Left lung (tissue), 10 donors: ENCODE data around the gene PPM1H. TPM values are rescaled to one million over a fixed set of nuclear protein-coding genes. Genes with fewer than 3 reads are reported as not detected.

Experiments used
- ATAC-seq: fragments of 200-7000 bp; cut with Tn5 transposase; one replicate; pipeline ENCODE4 v1.9.1; 2020; ENCODE audit warnings: moderate library complexity
- DNase-seq, 4 donors: peaks; one replicate each; pipeline ENCODE4 v3.0.0-alpha.2; 2013 to 2020
- H3K27ac ChIP-seq, 2 donors: fragments of 200-600 bp; sonication (generic) in 1 of 2; one replicate each; pipeline versions ENCODE4 v1.5.0 to v1.8.0; 2020 to 2021
- H3K27me3 ChIP-seq, 2 donors: fragments of 200-600 bp; sonication (generic) in 1 of 2; one replicate each; pipeline versions ENCODE4 v1.5.0 to v1.8.0; 2020 to 2021
- H3K36me3 ChIP-seq, 2 donors: fragments of 200-600 bp; sonication (generic) in 1 of 2; one replicate each; pipeline versions ENCODE4 v1.5.0 to v1.8.0; 2020 to 2021
- H3K4me1 ChIP-seq, 2 donors: fragments of 200-600 bp; one replicate each; pipeline ENCODE4 v1.8.0; 2021
- H3K4me3 ChIP-seq, 2 donors: fragments of 200-600 bp; sonication (generic) in 1 of 2; one replicate each; pipeline versions ENCODE4 v1.5.0 to v1.8.0; 2020 to 2021; ENCODE audit warnings: mild to moderate bottlenecking in 1 of 2
- H3K9me3 ChIP-seq, 2 donors: fragments of 200-600 bp; sonication (generic) in 1 of 2; one replicate each; pipeline versions ENCODE4 v1.5.0 to v1.8.0; 2020 to 2021
- CTCF ChIP-seq, 2 donors: fragments of 200-600 bp; sonication (generic) in 1 of 2; IDR thresholded peaks; one replicate each; pipeline versions ENCODE4 v1.5.0 to v1.8.0; 2021; ENCODE audit warnings: antibody characterized with exemption in 2 of 2
- intact Hi-C, 2 donors: fragments of 100-400 bp; cut with DNase I; formaldehyde crosslinking; loops; one replicate each; pipeline versions ENCODE4 v1.11.2 to v1.14.2; 2022
- polyA plus RNA-seq, 6 donors: library from polyadenylated mRNA; unstranded; fragments of 120-200 nt; gene quantifications; one replicate each; pipeline ENCODE4 v1.2.1, GENCODE V29; 2013; ENCODE audit not compliant: insufficient read length in 6 of 6
- total RNA-seq, 2 donors: library from RNA; stranded (reverse); fragmentation: NEBNext Ultra II Directional; extraction: Animal tissue kit (Norgen Biotek cat#: 25700); gene quantifications; one replicate each; pipeline ENCODE4 v1.2.1, GENCODE V29; 2021
- donor health status: DM: no; HTN: yes; CAD: no.
- donor health status: DM: no; HTN: no; CAD: no.

The PPM1H gene
- total and polyA plus RNA-seq, 8 donors = 5.9 to 12.7 (median 10.6) TPM

- Histone ChIP-seq H3K36me3 (no peaks in the 10 kb centered on the region), H3K9me3 (no peaks in the 10 kb centered on the region), H3K27ac (no peak overlapping the region), H3K27me3 (no peaks in the 10 kb centered on the region), H3K4me3 (no peak overlapping the region), H3K4me1 (peaks cover 0 to 4% of the 10 kb centered on the region in 2 donors)
- TF ChIP-seq CTCF (IDR thresholded peaks at IDR 0.05) = no peak
- intact Hi-C loops = no loop called here
- DNase-seq = no peak
- no peak for ATAC-seq
These were observed 222.0 kb downstream of the PPM1H start for GRCh38 chr12:62712681-62713573.

GRCh38 chr12:62711631-62712241 lies 223.2 kb downstream of the PPM1H start:
- intact Hi-C loops = no loop called here
- Histone ChIP-seq H3K4me3 (no peak overlapping the region), H3K9me3 (no peaks in the 10 kb centered on the region), H3K27ac (no peak overlapping the region), H3K4me1 (peaks cover 0 to 4% of the 10 kb centered on the region in 2 donors), H3K27me3 (no peaks in the 10 kb centered on the region), H3K36me3 (no peaks in the 10 kb centered on the region)
- no peak for TF ChIP-seq CTCF (IDR thresholded peaks at IDR 0.05)
- no peak for DNase-seq
- ATAC-seq = no peak

DNA sequence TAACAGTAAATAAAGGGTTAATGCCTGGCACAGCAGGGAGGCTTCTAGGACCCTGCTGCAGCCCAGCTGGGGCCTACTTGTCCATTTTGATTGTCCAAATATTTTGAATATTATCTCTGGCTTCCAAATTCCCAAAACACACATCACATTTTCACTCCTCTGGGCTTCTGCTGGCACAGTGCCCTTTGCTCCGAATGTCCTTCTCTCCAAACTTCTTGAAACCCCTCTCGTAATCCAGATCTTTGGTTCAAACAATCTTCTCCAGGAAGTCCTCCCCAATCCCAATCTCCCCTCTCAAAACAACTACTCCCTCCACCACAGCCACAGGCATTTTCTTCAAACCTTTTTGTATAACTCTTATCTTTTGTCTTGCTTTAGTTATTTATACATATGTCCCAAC lies 225.6 kb downstream of the PPM1H start:
- H3K9me3 ChIP-seq = no peaks in the 10 kb centered on the region
- ATAC-seq = no peak
- no peak overlapping the region for H3K27ac ChIP-seq
- no peaks in the 10 kb centered on the region for H3K27me3 ChIP-seq
- no peak for TF ChIP-seq CTCF (IDR thresholded peaks at IDR 0.05)
- DNase-seq = no peak
- intact Hi-C loops = no loop called here
- H3K36me3 ChIP-seq = no peaks in the 10 kb centered on the region
- H3K4me1 ChIP-seq = peaks cover 0 to 7% of the 10 kb centered on the region in 2 donors
- no peak overlapping the region for H3K4me3 ChIP-seq

DNA sequence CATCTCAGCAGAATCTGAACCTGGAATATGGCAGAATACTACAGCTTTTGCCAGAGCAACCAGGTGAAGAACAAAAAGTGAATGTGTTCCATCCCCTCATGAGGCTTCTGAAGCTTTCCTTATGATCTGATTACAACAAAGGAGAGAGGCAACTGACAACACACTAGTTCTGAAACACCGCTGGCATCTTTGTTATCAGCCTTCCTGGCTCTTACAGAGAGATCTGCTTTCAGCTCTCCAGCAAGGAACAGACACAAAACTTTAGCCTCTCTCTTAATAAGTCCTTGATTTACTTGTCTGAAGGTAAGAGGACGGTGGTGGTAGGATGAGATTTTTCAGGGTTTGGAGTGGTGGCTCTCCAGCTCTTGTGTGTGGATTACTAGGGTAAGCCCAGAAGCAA lies 227.0 kb downstream of the PPM1H start:
- intact Hi-C loops = no loop called here
- no peaks in the 10 kb centered on the region for H3K9me3 ChIP-seq
- no peaks in the 10 kb centered on the region for H3K36me3 ChIP-seq
- no peak for DNase-seq
- peaks cover 5 to 20% of the 10 kb centered on the region in 2 donors for H3K4me1 ChIP-seq
- H3K27me3 ChIP-seq = no peaks in the 10 kb centered on the region
- TF ChIP-seq CTCF (IDR thresholded peaks at IDR 0.05) = no peak
- H3K27ac ChIP-seq = no peak overlapping the region
- no peak overlapping the region for H3K4me3 ChIP-seq
- no peak for ATAC-seq

DNA sequence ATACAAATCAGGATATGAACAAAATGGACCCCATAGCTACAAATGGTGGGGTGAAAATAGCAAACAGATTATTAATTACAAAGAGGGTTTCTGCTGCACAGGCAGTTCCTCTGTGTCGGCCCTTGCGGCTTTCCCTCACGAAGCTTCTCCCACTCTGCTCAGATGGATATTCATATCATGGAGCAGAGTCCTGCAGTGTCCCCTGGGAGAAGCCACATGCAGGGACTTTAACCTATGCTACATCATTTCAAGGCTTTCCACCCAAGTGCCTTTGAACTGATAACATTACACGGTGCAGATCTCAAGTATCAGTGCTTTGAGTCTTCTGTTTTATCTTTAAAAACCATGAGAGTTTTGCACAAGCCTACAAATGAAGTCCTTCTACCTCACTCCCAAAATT lies 229.1 kb downstream of the PPM1H start:
- no peaks in the 10 kb centered on the region for H3K9me3 ChIP-seq
- intact Hi-C loops = no loop called here
- no peaks in the 10 kb centered on the region for H3K36me3 ChIP-seq
- ATAC-seq (no peak), DNase-seq (no peak)
- no peak for TF ChIP-seq CTCF (IDR thresholded peaks at IDR 0.05)
- H3K4me1 ChIP-seq = peaks cover 10 to 37% of the 10 kb centered on the region in 2 donors
- H3K27ac ChIP-seq = no peak overlapping the region
- H3K4me3 ChIP-seq = no peak overlapping the region
- no peaks in the 10 kb centered on the region for H3K27me3 ChIP-seq
